Suprapubic skin (tissue), 4 donors: ENCODE data around the gene APLP2. TPM values are rescaled to one million over a fixed set of nuclear protein-coding genes. Genes with fewer than 3 reads are reported as not detected.

Experiments used
- total RNA-seq, 4 donors: library from RNA; depleted of rRNA; stranded (reverse); fragments of >200 nt; gene quantifications; one replicate each; pipeline ENCODE4 v1.1.0, GENCODE V29; 2016

APLP2 gene
- total RNA-seq, 4 donors from 2014 or later, result 150 to 237 (median 174) TPM

Other genes with a start within 250 kb of the APLP2 start
- 10 to 100 TPM; 42.1 to 94.4 (median 48.5) TPM for gene NFRKB, start 174.3 kb upstream of the APLP2 start, total RNA-seq
- gene PRDM10, start 67.1 kb upstream of the APLP2 start, total RNA-seq, result 10 to 100 TPM; 11.4 to 49.8 (median 13.4) TPM
- gene ST14, start 89.9 kb downstream of the APLP2 start, total RNA-seq, result 100 to 1,000 TPM in 1 of 4 donors, 10 to 100 TPM in 3; 71.9 to 109 (median 84.6) TPM
- 10 to 100 TPM; 28.7 to 89.5 (median 69.1) TPM for gene ZBTB44, start 245.0 kb downstream of the APLP2 start, total RNA-seq